Karpas-422 (cell line): ENCODE measurements around the gene SIX6. TPM values are rescaled to one million over a fixed set of nuclear protein-coding genes. Genes with fewer than 3 reads are reported as not detected.

Experiments used
- DNase-seq: peaks from one replicate; pipeline ENCODE4 v3.0.0-alpha.2; 2015
- H2AFZ ChIP-seq: fragments of 200-600 bp; sonication (generic); 2 replicates; pipeline ENCODE4 v1.6.1; 2014; ENCODE audit warnings: antibody characterized with exemption, low read length, mixed read lengths
- H3K27ac ChIP-seq: fragments of 200-600 bp; sonication (generic); 2 replicates; pipeline ENCODE4 v1.5.1; 2014; ENCODE audit warnings: mild to moderate bottlenecking, low read length, moderate library complexity
- H3K27me3 ChIP-seq: fragments of 200-600 bp; sonication (generic); 2 replicates; pipeline ENCODE4 v1.6.1; 2014; ENCODE audit warnings: low read length, mixed read lengths
- H3K36me3 ChIP-seq: fragments of 200-600 bp; sonication (generic); 2 replicates; pipeline ENCODE4 v1.6.1; 2014; ENCODE audit warnings: low read length, mixed read lengths; ENCODE audit not compliant: insufficient read depth
- H3K4me1 ChIP-seq: fragments of 200-600 bp; sonication (generic); 2 replicates; pipeline ENCODE4 v1.6.1; 2014; ENCODE audit warnings: mild to moderate bottlenecking, low read length, mixed read lengths
- H3K4me2 ChIP-seq: fragments of 200-600 bp; sonication (generic); 2 replicates; pipeline ENCODE4 v1.6.1; 2014; ENCODE audit warnings: low read length, low read depth, mild to moderate bottlenecking; ENCODE audit not compliant: poor library complexity, severe bottlenecking
- H3K4me3 ChIP-seq: fragments of 200-600 bp; sonication (generic); 2 replicates; pipeline ENCODE4 v1.5.1; 2014; ENCODE audit warnings: mild to moderate bottlenecking, antibody characterized with exemption, low read length, mixed read lengths
- H3K79me2 ChIP-seq: fragments of 200-600 bp; sonication (generic); 2 replicates; pipeline ENCODE4 v1.6.1; 2014; ENCODE audit warnings: mild to moderate bottlenecking, low read length, mixed read lengths
- H3K9ac ChIP-seq: fragments of 200-600 bp; sonication (generic); 2 replicates; pipeline ENCODE4 v1.6.0; 2014; ENCODE audit warnings: low read length
- H3K9me2 ChIP-seq: fragments of 200-600 bp; sonication (generic), shearing (Covaris generic); replicated peaks from 2 replicates; pipeline ENCODE4 v1.6.0; 2014; ENCODE audit warnings: mild to moderate bottlenecking, low read length, moderate library complexity; ENCODE audit not compliant: insufficient read depth
- H3K9me3 ChIP-seq: fragments of 300-700, 200-600 bp; sonication (generic); 2 replicates; pipeline ENCODE4 v1.6.1; 2014; ENCODE audit warnings: low read length, mixed read lengths
- H4K20me1 ChIP-seq: fragments of 200-600 bp; sonication (generic); 2 replicates; pipeline ENCODE4 v1.6.1; 2014; ENCODE audit warnings: mild to moderate bottlenecking, antibody characterized with exemption, low read length, low read depth; ENCODE audit not compliant: insufficient read depth
- total RNA-seq: library from RNA; depleted of rRNA; stranded (reverse); fragments of >200 nt; shearing (Covaris generic); gene quantifications from 2 replicates; pipeline ENCODE4 v1.2.3, GENCODE V29; 2014; ENCODE audit warnings: low replicate concordance

Gene SIX6
- total RNA-seq, 1 experiment from 2014 or later: not detected

- no peak for DNase-seq
Measured at GRCh38 chr14:60495946-60496345, 13.0 kb upstream of the SIX6 start.

GRCh38 chr14:60502541-60502940, 6.4 kb upstream of the SIX6 start:
- Histone ChIP-seq H3K27me3 (no peaks in the 10 kb centered on the region), H3K9me3 (no peaks in the 10 kb centered on the region), H3K9ac (no peak overlapping the region)

More at GRCh38 chr14:60495946-60496345, 13.0 kb upstream of the SIX6 start:
- Histone ChIP-seq H3K9me2 (no peaks in the 10 kb centered on the region), H3K27me3 (no peaks in the 10 kb centered on the region), H4K20me1 (no peaks in the 10 kb centered on the region), H3K36me3 (no peaks in the 10 kb centered on the region), H3K4me2 (no peak overlapping the region), H3K4me3 (no peak overlapping the region), H3K4me1 (no peaks in the 10 kb centered on the region), H3K79me2 (no peaks in the 10 kb centered on the region), H3K9ac (no peak overlapping the region), H2AFZ (no peak overlapping the region), H3K27ac (no peak overlapping the region), H3K9me3 (no peaks in the 10 kb centered on the region)

GRCh38 chr14:60505448-60505847, 3.5 kb upstream of the SIX6 start:
- no peak overlapping the region for H2AFZ ChIP-seq
- no peak for DNase-seq
- H3K9me2 ChIP-seq: no peaks in the 10 kb centered on the region
- no peak overlapping the region for H3K9ac ChIP-seq
- H3K27ac ChIP-seq: no peak overlapping the region
- H3K79me2 ChIP-seq: no peaks in the 10 kb centered on the region
- no peaks in the 10 kb centered on the region for H3K9me3 ChIP-seq
- no peaks in the 10 kb centered on the region for H4K20me1 ChIP-seq
- no peaks in the 10 kb centered on the region for H3K36me3 ChIP-seq
- H3K4me2 ChIP-seq: no peak overlapping the region
- no peaks in the 10 kb centered on the region for H3K4me1 ChIP-seq
- H3K27me3 ChIP-seq: no peaks in the 10 kb centered on the region
- no peak overlapping the region for H3K4me3 ChIP-seq

More at GRCh38 chr14:60502541-60502940, 6.4 kb upstream of the SIX6 start:
- Histone ChIP-seq H4K20me1 (no peaks in the 10 kb centered on the region), H3K36me3 (no peaks in the 10 kb centered on the region), H3K4me3 (no peak overlapping the region), H3K9me2 (no peaks in the 10 kb centered on the region), H3K4me2 (no peak overlapping the region), H2AFZ (no peak overlapping the region), H3K27ac (no peak overlapping the region), H3K79me2 (no peaks in the 10 kb centered on the region), H3K4me1 (no peaks in the 10 kb centered on the region)
- no peak for DNase-seq

- H3K27me3 ChIP-seq: no peaks in the 10 kb centered on the region
- no peak for DNase-seq
- no peak overlapping the region for H3K4me3 ChIP-seq
- H3K36me3 ChIP-seq: no peaks in the 10 kb centered on the region
- H4K20me1 ChIP-seq: no peaks in the 10 kb centered on the region
- no peaks in the 10 kb centered on the region for H3K79me2 ChIP-seq
- no peak overlapping the region for H3K9ac ChIP-seq
- no peak overlapping the region for H2AFZ ChIP-seq
- H3K9me3 ChIP-seq: no peaks in the 10 kb centered on the region
- H3K27ac ChIP-seq: no peak overlapping the region
- H3K9me2 ChIP-seq: no peaks in the 10 kb centered on the region
- H3K4me1 ChIP-seq: no peaks in the 10 kb centered on the region
- H3K4me2 ChIP-seq: no peak overlapping the region
Measured at GRCh38 chr14:60506010-60506409, 2.9 kb upstream of the SIX6 start.

- no peaks in the 10 kb centered on the region for H3K9me3 ChIP-seq
- H3K4me2 ChIP-seq: no peak overlapping the region
- H2AFZ ChIP-seq: no peak overlapping the region
- no peak overlapping the region for H3K4me3 ChIP-seq
- H3K79me2 ChIP-seq: no peaks in the 10 kb centered on the region
- H3K36me3 ChIP-seq: no peaks in the 10 kb centered on the region
- H3K9ac ChIP-seq: no peak overlapping the region
- no peak overlapping the region for H3K27ac ChIP-seq
- H3K27me3 ChIP-seq: no peaks in the 10 kb centered on the region
- no peak for DNase-seq
- no peaks in the 10 kb centered on the region for H3K4me1 ChIP-seq
- no peaks in the 10 kb centered on the region for H4K20me1 ChIP-seq
- no peaks in the 10 kb centered on the region for H3K9me2 ChIP-seq
Measured at GRCh38 chr14:60506462-60506984, 2.4 kb upstream of the SIX6 start.

GRCh38 chr14:60506985-60507829, 1.7 kb upstream of the SIX6 start:
- H3K4me1 ChIP-seq: no peaks in the 10 kb centered on the region
- H3K4me3 ChIP-seq: no peak overlapping the region
- H3K79me2 ChIP-seq: no peaks in the 10 kb centered on the region
- H3K36me3 ChIP-seq: no peaks in the 10 kb centered on the region
- no peaks in the 10 kb centered on the region for H3K9me2 ChIP-seq
- H3K4me2 ChIP-seq: no peak overlapping the region
- H4K20me1 ChIP-seq: no peaks in the 10 kb centered on the region
- no peak overlapping the region for H3K9ac ChIP-seq
- H3K27ac ChIP-seq: no peak overlapping the region
- no peak for DNase-seq
- no peaks in the 10 kb centered on the region for H3K27me3 ChIP-seq
- H3K9me3 ChIP-seq: no peaks in the 10 kb centered on the region
- H2AFZ ChIP-seq: no peak overlapping the region

GRCh38 chr14:60508363-60508706, 611 bp upstream of the SIX6 start:
- Histone ChIP-seq H3K27ac (no peak overlapping the region), H4K20me1 (no peaks in the 10 kb centered on the region), H3K79me2 (no peaks in the 10 kb centered on the region), H3K27me3 (no peaks in the 10 kb centered on the region), H3K9me2 (no peaks in the 10 kb centered on the region), H3K9me3 (no peaks in the 10 kb centered on the region), H3K4me2 (no peak overlapping the region), H3K36me3 (no peaks in the 10 kb centered on the region), H2AFZ (no peak overlapping the region), H3K4me3 (no peak overlapping the region), H3K9ac (no peak overlapping the region), H3K4me1 (no peaks in the 10 kb centered on the region)
- no peak for DNase-seq

GRCh38 chr14:60509438-60510253, 700 bp downstream of the SIX6 start:
- H4K20me1 ChIP-seq: no peaks in the 10 kb centered on the region
- no peaks in the 10 kb centered on the region for H3K79me2 ChIP-seq
- DNase-seq: no peak
- H2AFZ ChIP-seq: no peak overlapping the region
- no peaks in the 10 kb centered on the region for H3K36me3 ChIP-seq
- H3K4me3 ChIP-seq: no peak overlapping the region
- no peak overlapping the region for H3K9ac ChIP-seq
- no peaks in the 10 kb centered on the region for H3K9me3 ChIP-seq
- H3K4me2 ChIP-seq: no peak overlapping the region
- H3K9me2 ChIP-seq: no peaks in the 10 kb centered on the region
- H3K4me1 ChIP-seq: no peaks in the 10 kb centered on the region
- H3K27ac ChIP-seq: no peak overlapping the region
- no peaks in the 10 kb centered on the region for H3K27me3 ChIP-seq
